ENCODE data around the gene RGS7BP. TPM values are rescaled to one million over a fixed set of nuclear protein-coding genes. Genes with fewer than 3 reads are reported as not detected.

Gene RGS7BP
- polyA plus RNA-seq, 4 donors, result 5.9 to 9.7 (median 8.0) TPM

GRCh38 chr5:64628901-64629300 lies 123.1 kb downstream of the RGS7BP start:
- no peak for DNase-seq (ENCODE audit: low read depth in 4 of 4, low spot score in 3 of 4)

GRCh38 chr5:64629841-64630240 lies 124.0 kb downstream of the RGS7BP start:
- no peak for DNase-seq (ENCODE audit: low read depth in 4 of 4, low spot score in 3 of 4)

GRCh38 chr5:64632251-64632650 lies 126.4 kb downstream of the RGS7BP start:
- DNase-seq (ENCODE audit: low read depth in 4 of 4, low spot score in 3 of 4), result no peak

GRCh38 chr5:64634997-64635686 lies 129.3 kb downstream of the RGS7BP start:
- DNase-seq (ENCODE audit: low read depth in 4 of 4, low spot score in 3 of 4), result peak in 2 of 4 donors; percentile 9 to 26

GRCh38 chr5:64637144-64637543 lies 131.3 kb downstream of the RGS7BP start:
- no peak for DNase-seq (ENCODE audit: low read depth in 4 of 4, low spot score in 3 of 4)

GRCh38 chr5:64637837-64638443 lies 132.1 kb downstream of the RGS7BP start:
- DNase-seq (ENCODE audit: low read depth in 4 of 4, low spot score in 3 of 4), result no peak

- no peak for DNase-seq (ENCODE audit: low read depth in 4 of 4, low spot score in 3 of 4)
Measured at GRCh38 chr5:64644831-64645230, 139.0 kb downstream of the RGS7BP start.

- no peak for DNase-seq (ENCODE audit: low read depth in 4 of 4, low spot score in 3 of 4)
Measured at GRCh38 chr5:64646169-64646568, 140.4 kb downstream of the RGS7BP start.

GRCh38 chr5:64649512-64649911 lies 143.7 kb downstream of the RGS7BP start:
- DNase-seq (ENCODE audit: low read depth in 4 of 4, low spot score in 3 of 4), result no peak

- no peak for DNase-seq (ENCODE audit: low read depth in 4 of 4, low spot score in 3 of 4)
Measured at GRCh38 chr5:64653766-64654560, 148.1 kb downstream of the RGS7BP start.

GRCh38 chr5:64654561-64654938 lies 148.7 kb downstream of the RGS7BP start:
- DNase-seq (ENCODE audit: low read depth in 4 of 4, low spot score in 3 of 4), result no peak

- no peak for DNase-seq (ENCODE audit: low read depth in 4 of 4, low spot score in 3 of 4)
Measured at GRCh38 chr5:64655596-64655995, 149.8 kb downstream of the RGS7BP start.

- no peak for DNase-seq (ENCODE audit: low read depth in 4 of 4, low spot score in 3 of 4)
Measured at GRCh38 chr5:64659289-64659688, 153.5 kb downstream of the RGS7BP start.

Other genes starting within 250 kb of the RGS7BP start
- under 1 TPM in 1 of 4 donors, not detected in 3; 0.14 TPM for gene SHISAL2B, start 184.5 kb downstream of the RGS7BP start, polyA plus RNA-seq (ENCODE audit: insufficient read length in 4 of 4)